Measurements from ENCODE around the gene LSP1.

DNA sequence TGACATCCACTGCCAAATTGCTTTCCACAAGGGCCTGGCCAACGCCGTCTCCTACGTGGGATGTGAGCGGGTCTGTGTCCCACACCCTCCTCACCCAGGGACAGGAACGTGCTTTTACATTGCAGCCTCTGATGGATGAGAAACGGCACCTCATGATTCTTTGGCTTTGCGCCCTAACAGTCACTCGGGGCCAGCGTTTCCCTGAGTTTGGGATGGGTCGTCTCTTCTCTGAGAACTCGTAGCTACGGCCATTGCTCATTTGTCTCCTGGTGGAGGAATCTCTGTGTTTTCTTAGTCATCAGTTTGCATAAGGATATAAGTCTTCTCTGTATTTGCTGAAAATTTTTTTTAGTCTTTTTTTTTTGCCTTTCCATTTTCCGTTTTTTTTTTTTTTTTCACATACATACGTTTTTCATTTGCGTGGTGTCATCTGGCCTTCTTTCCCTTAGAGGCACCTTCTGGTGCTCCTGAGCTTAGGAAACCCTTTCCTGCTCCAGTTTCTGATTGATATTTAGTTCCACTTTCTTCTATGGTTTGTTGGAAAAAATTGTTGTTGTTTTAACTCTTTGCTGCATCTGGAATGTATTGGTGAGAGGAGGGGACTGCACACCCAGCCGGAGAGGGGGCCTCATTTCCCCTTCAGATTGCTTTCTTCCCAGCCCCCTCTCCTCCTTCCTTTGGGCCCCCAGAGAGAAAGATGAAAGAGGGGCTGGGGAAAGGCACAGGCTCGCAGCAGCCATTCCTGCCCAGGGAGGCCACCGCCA, 78.6 kb downstream of the LSP1 start:
- no peak for TF ChIP-seq POLR2A (IDR thresholded peaks at IDR 0.05)
- TF ChIP-seq, protein P1, sequence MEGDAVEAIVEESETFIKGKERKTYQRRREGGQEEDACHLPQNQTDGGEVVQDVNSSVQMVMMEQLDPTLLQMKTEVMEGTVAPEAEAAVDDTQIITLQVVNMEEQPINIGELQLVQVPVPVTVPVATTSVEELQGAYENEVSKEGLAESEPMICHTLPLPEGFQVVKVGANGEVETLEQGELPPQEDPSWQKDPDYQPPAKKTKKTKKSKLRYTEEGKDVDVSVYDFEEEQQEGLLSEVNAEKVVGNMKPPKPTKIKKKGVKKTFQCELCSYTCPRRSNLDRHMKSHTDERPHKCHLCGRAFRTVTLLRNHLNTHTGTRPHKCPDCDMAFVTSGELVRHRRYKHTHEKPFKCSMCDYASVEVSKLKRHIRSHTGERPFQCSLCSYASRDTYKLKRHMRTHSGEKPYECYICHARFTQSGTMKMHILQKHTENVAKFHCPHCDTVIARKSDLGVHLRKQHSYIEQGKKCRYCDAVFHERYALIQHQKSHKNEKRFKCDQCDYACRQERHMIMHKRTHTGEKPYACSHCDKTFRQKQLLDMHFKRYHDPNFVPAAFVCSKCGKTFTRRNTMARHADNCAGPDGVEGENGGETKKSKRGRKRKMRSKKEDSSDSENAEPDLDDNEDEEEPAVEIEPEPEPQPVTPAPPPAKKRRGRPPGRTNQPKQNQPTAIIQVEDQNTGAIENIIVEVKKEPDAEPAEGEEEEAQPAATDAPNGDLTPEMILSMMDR (IDR thresholded peaks at IDR 0.05) = no peak
